PFSK-1 (cell line): ENCODE measurements around the gene FBN1.

ENCODE experiments used
- FOXP2 ChIP-seq: optimal IDR thresholded peaks from 2 replicates; pipeline ENCODE3; 2011; ENCODE audit warnings: borderline replicate concordance, control low read depth, inconsistent platforms; ENCODE audit not compliant: insufficient read depth; ENCODE audit errors: extremely low read length, extremely low read depth
- POLR2AphosphoS5 ChIP-seq: IDR thresholded peaks from 2 replicates; pipeline ENCODE4 v1.6.1; 2012; ENCODE audit warnings: low read depth, mild to moderate bottlenecking, control low read depth, low read length, moderate library complexity
- SIN3A ChIP-seq: IDR thresholded peaks from 2 replicates; pipeline ENCODE4 v1.6.1; 2012; ENCODE audit warnings: mild to moderate bottlenecking, low read length, moderate library complexity, borderline replicate concordance; ENCODE audit not compliant: insufficient read depth
- TAF1 ChIP-seq: IDR thresholded peaks from 2 replicates; pipeline ENCODE4 v1.6.1; 2012; ENCODE audit warnings: low read length, control low read depth, borderline replicate concordance; ENCODE audit not compliant: insufficient read depth
- TF ChIP-seq, protein P1 (sequence below), 2 experiments: IDR thresholded peaks; 2 replicates each; pipeline versions ENCODE4 v1.6.1 to v1.8.0; 2011 to 2012; ENCODE audit warnings: low read depth in 2 of 2, low read length in 2 of 2, control low read depth in 1 of 2, inconsistent platforms in 1 of 2, mild to moderate bottlenecking in 1 of 2, moderate library complexity in 1 of 2; ENCODE audit not compliant: insufficient read depth in 1 of 2

Gene FBN1

GRCh38 chr15:48596415-48596814, 49.1 kb downstream of the FBN1 start:
- TF ChIP-seq, protein P1, sequence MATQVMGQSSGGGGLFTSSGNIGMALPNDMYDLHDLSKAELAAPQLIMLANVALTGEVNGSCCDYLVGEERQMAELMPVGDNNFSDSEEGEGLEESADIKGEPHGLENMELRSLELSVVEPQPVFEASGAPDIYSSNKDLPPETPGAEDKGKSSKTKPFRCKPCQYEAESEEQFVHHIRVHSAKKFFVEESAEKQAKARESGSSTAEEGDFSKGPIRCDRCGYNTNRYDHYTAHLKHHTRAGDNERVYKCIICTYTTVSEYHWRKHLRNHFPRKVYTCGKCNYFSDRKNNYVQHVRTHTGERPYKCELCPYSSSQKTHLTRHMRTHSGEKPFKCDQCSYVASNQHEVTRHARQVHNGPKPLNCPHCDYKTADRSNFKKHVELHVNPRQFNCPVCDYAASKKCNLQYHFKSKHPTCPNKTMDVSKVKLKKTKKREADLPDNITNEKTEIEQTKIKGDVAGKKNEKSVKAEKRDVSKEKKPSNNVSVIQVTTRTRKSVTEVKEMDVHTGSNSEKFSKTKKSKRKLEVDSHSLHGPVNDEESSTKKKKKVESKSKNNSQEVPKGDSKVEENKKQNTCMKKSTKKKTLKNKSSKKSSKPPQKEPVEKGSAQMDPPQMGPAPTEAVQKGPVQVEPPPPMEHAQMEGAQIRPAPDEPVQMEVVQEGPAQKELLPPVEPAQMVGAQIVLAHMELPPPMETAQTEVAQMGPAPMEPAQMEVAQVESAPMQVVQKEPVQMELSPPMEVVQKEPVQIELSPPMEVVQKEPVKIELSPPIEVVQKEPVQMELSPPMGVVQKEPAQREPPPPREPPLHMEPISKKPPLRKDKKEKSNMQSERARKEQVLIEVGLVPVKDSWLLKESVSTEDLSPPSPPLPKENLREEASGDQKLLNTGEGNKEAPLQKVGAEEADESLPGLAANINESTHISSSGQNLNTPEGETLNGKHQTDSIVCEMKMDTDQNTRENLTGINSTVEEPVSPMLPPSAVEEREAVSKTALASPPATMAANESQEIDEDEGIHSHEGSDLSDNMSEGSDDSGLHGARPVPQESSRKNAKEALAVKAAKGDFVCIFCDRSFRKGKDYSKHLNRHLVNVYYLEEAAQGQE (IDR thresholded peaks at IDR 0.05; ENCODE audit: insufficient read depth in 1 of 2, low read depth in 2 of 2, low read length in 2 of 2), result no peak
- TF ChIP-seq TAF1, result no peak
- TF ChIP-seq POLR2AphosphoS5, result no peak
- TF ChIP-seq FOXP2, result no peak
- TF ChIP-seq SIN3A, result no peak

- TF ChIP-seq POLR2AphosphoS5 (no peak), SIN3A (no peak), TAF1 (no peak), FOXP2 (no peak)
- TF ChIP-seq, protein P1 (IDR thresholded peaks at IDR 0.05; ENCODE audit: insufficient read depth in 1 of 2, low read depth in 2 of 2, low read length in 2 of 2), result no peak
Observed at GRCh38 chr15:48595981-48596380, 49.5 kb downstream of the FBN1 start.

DNA sequence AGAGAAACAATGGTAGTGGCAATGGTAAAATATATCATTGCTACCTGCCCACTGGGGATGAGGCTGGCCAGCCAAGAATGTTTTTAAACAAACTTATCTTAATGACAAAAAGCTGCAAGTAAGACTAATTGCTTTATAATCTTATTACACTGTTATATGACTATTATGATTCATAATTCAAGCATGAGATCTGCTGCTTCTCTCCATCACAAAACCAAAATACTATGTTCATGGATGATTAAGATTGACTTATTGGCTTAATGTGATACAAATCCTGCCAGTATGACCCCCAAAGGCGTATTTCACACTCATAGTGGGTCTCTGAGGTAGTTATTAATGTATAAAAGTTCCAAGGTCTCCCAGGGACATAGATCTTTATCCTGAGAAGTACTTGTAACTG, 52.6 kb downstream of the FBN1 start:
- no peak for TF ChIP-seq FOXP2
- TF ChIP-seq TAF1, result no peak
- TF ChIP-seq, protein P1 (IDR thresholded peaks at IDR 0.05; ENCODE audit: insufficient read depth in 1 of 2, low read depth in 2 of 2, low read length in 2 of 2), result no peak
- no peak for TF ChIP-seq SIN3A
- no peak for TF ChIP-seq POLR2AphosphoS5

GRCh38 chr15:48592221-48592731, 53.2 kb downstream of the FBN1 start:
- TF ChIP-seq POLR2AphosphoS5 (no peak), TAF1 (no peak), FOXP2 (no peak), SIN3A (no peak)
- TF ChIP-seq, protein P1 (IDR thresholded peaks at IDR 0.05; ENCODE audit: insufficient read depth in 1 of 2, low read depth in 2 of 2, low read length in 2 of 2), result no peak

GRCh38 chr15:48590723-48591122, 54.8 kb downstream of the FBN1 start:
- TF ChIP-seq, protein P1 (IDR thresholded peaks at IDR 0.05; ENCODE audit: insufficient read depth in 1 of 2, low read depth in 2 of 2, low read length in 2 of 2), result no peak
- TF ChIP-seq POLR2AphosphoS5 (no peak), FOXP2 (no peak), SIN3A (no peak), TAF1 (no peak)
